GM12873 (cell line): ENCODE data around the gene USP25.

Experiments
- CTCF ChIP-seq: IDR thresholded peaks from 2 replicates; pipeline ENCODE4 v1.5.1; 2012; ENCODE audit warnings: low read depth, mild to moderate bottlenecking, moderate library complexity, low read length, control low read depth; ENCODE audit not compliant: insufficient read depth; ENCODE audit errors: missing control alignments

Gene USP25

GRCh38 chr21:15860541-15860940, 130.8 kb downstream of the USP25 start:
- TF ChIP-seq CTCF, result no peak

- TF ChIP-seq CTCF, result no peak
These were observed 139.2 kb downstream of the USP25 start for GRCh38 chr21:15868940-15869339.

- no peak for TF ChIP-seq CTCF
These were observed 141.0 kb downstream of the USP25 start for GRCh38 chr21:15870819-15871218.

- TF ChIP-seq CTCF, result no peak
These were observed 142.5 kb downstream of the USP25 start for GRCh38 chr21:15872236-15872635.

GRCh38 chr21:15874615-15875014, 144.8 kb downstream of the USP25 start:
- TF ChIP-seq CTCF, result no peak

- TF ChIP-seq CTCF, result no peak
These were observed 145.5 kb downstream of the USP25 start for GRCh38 chr21:15875286-15875685.

GRCh38 chr21:15893902-15894301, 164.1 kb downstream of the USP25 start:
- no peak for TF ChIP-seq CTCF
